DMS 273 (cell line): Measurements from ENCODE around the gene KDM4B.
A peak's percentile ranks its signal among the peaks of the same experiment; 100 is the strongest.
"Not testable (repeated sequence)": the region's sequence is repeated elsewhere in the genome, so short reads cannot be mapped to it uniquely, and the experiment has no call there.

Source experiments
- DNase-seq: peaks from one replicate; lab custom pipeline; 2025; ENCODE audit not compliant: unreplicated experiment; lab: John Stamatoyannopoulos, UW

The KDM4B gene

DNA sequence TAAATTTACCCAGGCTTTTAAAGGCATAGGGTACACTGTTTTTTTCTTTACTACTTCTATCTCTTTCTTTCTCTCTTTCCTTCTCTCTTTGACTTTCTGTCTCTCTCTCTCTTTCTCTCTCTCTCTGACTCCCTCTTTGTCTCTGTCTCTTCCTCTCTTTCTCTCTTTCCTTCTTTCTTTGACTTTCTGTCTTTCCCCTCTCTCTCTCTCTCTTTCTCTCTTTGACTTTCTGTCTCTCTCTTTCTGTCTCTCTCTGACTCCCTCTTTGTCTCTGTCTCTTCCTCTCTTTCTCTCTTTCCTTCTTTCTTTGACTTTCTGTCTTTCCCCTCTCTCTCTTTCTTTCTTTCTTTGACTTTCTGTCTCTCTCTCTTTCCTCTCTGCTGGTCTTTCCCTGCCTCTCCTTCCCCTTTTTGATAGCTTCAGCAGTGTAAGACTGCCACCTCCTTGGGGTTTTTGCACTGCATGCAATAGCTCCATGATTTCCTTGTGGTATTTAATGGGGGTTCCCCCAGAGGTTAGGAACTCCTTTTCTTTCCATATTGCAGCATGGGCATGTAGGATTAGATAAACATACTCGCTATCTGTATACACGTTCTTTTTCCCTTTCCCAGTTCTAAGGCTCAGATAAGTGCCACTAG, 191.4 kb downstream of the KDM4B start:
- not testable (repeated sequence) for DNase-seq

DNA sequence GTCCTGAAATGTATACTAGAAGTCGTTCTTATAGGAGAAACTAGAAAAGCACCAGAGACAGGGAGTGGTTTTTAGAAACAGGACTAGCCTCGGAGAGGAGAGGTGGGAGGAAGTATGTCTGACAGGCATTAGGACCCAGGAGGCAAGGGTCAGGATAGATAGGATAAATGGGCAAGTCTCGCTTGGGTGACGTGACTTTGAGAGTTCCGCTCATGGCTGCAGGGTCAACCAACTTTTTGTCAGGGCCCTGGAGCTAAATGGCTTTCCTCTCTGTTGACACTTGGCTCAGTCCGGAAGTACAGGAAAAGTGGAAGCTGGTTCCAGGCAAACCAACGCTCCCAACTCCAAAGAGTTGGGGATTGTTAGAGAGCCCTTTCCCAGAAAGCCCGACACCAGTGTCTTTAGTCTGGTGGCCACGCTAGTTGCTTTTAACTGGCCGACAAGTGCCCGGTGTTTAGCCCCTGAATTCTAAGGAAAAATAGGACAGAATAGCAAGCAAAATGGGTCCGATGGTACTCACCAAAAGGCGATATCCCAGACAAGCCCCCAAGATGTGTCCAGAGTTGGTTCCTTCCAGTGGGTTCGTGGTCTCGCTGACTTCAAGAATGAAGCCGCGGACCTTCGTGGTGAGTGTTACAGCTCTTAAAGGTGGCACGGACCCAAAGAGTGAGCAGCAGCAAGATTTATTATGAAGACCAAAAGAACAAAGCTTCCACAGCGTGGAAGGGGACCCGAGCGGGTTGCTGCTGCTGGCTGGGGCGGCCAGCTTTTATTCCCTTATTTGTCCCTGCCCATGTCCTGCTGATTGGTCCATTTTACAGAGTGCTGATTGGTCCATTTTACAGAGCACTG, 196.2 kb downstream of the KDM4B start:
- not testable (repeated sequence) for DNase-seq

DNA sequence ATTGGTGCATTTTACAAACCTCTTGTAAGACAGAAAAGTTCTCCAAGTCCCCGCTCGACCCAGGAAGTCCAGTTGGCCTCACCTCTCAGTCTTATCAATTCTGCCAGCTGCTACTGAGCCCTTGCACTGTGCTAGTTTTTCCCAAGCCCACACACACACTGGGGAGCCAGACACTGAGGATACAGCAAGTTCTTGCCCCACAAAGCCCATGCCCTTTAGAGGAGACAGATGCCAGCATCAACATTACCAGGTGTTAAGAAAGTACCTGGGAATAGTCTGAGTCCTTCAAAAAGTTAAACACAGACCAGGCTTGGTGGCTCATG, 196.7 kb downstream of the KDM4B start:
- DNase-seq, result no peak

DNA sequence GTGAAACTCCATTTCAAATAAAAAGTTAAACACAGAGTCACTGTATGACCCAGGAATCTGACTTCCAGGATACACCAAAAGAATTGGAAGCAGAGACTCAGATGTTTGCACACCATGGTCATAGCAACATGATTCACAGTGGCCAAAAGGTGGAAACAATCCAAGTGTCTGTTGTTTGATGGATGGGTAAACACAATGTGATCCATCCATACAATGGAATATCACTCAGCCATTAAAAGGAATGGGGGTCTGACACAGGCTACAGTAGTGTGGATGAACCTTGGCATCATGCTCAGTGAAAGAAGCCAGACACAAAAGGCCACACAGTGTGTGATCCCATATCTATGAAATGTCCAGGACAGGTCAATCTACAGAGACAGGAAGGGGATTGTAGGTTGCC, 197.3 kb downstream of the KDM4B start:
- no peak for DNase-seq

DNA sequence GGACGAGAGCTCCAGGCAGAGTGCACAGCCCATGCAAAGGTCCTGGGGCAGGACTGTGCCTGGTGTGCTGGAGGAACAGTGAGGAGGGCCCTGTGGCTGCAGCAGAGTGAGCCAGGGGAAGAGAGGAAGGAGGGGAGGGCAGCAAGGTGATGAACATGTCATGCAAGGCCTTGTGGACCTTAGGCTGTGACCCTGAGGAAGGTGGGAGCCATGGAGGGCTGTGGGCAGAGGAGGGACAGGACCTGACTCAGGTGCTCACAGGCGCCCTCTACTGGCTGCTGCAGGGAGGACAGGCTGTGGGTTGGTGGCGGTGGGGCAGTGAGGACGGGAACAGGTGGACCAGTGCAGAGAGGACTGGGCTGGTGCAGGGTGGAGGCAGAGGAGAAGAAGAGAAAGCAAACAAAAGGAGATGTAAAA, 201.4 kb downstream of the KDM4B start:
- DNase-seq, result peak; percentile 53

DNA sequence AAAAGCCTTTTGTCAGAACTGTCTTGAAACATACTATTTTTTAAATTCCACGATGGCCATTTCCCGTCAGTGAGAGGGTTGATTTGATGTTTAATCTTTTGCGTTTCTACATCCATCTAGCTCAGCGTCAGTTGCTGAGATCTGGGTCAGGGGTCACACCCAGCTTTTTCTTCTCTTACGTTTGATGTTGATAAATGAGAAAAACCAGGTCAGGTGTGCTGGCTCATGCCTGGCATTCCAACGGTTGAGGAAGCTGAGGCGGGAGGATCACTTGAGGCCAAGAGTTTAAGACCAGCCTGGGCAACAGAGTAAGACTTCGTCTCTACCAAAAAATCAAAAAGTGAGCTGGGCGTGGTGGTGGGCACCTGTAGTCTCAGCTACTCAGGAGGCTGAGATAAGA, 202.8 kb downstream of the KDM4B start:
- DNase-seq, result no peak

DNA sequence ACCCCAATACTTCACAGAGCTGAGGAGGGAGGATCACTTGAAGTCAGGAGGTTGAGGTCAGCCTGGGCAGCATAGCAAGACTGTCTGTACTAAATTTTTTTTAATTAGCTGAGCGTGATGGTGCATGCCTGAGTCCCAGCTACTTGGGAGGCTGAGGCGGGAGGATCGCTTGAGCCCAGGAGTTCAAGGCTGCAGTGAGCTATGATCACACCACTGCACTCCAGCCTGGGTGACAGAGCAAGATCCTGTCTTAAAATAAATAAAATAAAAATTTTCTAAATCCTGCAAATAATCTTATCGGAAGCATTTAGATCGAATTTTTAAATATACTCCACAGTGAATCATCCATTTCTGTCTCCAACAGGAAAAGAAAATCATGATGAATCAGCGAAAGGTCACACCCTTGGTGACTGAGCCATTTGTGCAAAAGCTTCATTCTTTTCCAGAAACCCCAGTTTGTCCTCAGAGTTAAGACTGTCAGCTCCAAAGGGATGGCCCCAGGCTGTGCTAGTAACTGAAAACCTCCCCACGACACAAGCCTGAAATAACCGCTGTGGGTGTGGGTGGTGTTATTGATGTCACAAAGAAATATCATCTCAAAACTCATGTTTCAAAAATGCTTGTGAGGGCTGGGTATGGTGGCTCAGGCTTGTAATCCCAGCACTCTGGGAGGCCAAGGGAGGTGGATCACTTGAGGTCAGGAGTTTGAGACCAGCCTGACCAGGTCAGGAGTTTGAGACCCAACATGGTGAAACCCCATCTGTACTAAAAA, 204.1 kb downstream of the KDM4B start:
- no peak for DNase-seq

DNA sequence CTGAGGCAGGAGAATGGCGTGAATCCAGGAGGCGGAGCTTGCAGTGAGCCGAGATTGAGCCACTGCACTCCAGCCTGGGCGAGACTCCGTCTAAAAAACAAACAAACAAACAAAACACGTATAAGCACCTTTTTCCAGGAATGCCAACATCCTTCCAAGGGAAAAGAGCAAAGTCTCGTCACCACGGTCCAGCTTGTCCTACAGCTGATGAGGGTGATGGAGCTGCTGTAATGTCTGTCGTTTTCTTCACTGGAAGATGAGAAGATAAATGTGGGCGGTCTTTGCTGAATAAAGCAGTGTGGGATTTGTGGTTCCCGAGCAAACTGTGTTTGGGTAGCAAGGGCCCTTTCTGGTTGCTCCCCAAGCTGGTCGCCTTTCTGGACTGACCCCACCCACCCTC, 205.1 kb downstream of the KDM4B start:
- DNase-seq, result no peak

DNA sequence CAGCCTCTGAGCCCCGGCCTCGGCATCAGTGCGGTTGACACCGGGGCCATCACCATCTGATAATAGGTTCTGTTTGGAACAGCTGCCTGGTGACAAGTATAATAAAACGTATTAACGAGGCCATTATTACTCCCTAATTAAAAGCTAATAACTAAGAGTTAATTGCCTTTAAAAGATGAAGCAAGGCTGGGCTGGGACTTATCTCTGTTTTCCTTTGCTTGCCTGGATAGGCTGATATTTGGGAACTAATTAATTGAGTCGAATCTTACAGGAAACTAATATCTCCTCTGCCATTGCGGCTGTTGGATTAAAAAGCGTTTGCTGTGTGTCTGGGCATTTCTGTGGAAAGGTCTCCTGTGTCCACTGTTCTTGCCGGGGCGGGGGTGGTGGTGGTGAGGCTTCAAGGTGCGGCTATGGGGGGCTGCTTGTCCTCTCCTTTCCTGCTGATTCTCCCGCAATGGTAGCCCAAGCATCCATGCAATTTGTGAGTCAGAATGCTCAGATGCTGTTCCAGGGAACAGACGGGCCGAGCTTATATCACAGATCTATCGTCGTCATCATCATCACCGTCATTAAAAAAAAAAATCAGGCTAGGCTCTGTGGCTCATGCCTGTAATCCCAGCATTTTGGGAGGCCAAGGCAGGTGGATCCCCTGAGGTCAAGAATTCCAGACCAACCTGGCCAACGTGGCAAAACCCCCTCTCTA, 209.0 kb downstream of the KDM4B start:
- no peak for DNase-seq

DNA sequence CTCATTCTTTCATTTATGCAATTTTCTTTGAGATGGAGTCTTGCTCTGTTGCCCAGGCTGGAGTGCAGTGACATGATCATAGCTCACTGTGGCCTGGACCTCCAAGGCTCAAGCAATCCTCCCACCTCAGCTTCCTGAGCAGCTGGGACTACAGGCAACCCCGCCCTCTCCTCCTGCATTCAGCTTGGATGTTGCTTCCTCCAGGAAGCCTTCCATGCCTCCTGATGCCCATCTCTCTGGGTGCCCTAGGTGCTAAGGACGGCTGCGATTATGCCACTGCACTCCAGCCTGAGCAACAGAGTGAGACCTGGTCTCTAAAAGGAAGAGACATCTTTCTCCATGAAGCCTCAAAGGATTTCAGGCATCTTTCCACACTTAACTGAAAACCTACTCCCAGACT, 209.9 kb downstream of the KDM4B start:
- no peak for DNase-seq

DNA sequence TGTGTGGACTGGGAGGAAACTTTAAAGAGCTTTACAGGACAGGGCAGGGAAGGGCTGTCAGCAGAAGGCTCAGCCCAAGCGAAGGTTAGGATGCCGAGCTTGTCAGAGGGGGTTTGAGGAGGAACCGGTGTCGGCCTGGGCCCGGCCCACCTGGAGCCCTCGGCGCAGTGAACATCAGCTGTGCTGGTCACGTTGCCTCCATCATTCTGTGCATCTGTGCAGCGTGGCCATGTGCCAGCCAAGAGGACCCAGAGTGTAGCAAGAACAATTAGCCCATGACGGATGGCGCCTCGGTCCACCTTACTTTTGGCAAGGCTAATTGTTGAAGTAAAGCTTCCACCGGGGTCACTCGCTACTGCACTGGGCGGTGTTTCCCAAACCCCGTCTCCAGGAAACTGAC, 210.3 kb downstream of the KDM4B start:
- peak; percentile 74 for DNase-seq

DNA sequence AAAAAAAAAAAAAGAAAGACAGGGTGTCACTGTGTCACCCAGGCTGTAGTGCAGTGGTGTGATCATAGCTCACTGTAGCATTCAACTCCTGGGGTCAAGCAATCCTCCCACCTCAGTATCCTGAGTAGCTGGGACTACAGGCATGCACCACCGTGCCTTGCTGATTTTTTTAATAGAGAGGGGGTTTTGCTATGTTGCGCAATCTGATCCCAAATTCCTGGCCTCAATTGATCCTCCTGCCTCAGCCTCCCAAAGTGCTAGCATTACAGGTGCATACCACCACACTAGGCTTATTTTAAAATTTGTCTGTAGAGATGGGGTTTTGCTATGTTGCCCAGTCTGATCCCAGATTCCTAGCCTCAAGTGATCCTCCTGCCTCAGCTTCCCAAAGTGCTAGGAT, 212.4 kb downstream of the KDM4B start:
- DNase-seq, result no peak

DNA sequence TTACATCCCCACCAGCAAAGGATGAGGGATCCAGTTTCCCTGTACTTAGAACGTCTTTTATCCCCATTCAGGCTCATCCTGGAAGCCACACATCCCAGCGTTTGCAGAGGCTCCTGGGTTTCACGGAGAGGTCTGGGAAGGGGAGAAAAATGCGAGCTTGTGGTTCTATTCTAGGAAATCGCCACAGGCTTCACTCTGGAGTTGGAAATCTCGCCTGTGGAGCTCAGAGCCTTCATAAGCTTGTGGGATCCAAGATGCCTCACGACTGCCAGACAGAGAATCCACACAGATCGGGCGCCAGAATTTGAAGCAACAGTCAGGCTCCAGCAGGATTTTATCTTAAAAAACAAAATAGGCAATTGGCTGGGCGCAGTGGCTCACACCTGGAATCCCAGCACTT, 213.8 kb downstream of the KDM4B start:
- no peak for DNase-seq

DNA sequence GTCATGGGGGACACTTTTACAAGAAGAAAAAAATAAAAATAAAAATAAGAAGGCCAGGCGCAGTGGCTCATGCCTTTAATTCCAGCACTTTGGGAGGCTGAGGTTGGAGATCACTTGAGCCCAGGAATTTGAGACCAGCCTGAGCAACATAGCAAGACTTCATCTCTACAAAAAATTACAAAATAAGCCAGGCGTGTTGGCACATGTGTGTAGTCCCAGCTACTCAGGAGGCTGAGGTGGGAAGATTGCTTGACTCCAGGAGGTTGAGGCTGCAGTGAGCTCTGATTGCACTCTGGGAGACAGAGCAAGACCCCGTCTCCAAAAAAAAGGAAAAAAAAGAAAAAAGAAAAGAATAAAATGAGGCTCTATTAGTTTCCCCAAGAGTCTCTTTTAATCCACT, 214.7 kb downstream of the KDM4B start:
- no peak for DNase-seq

DNA sequence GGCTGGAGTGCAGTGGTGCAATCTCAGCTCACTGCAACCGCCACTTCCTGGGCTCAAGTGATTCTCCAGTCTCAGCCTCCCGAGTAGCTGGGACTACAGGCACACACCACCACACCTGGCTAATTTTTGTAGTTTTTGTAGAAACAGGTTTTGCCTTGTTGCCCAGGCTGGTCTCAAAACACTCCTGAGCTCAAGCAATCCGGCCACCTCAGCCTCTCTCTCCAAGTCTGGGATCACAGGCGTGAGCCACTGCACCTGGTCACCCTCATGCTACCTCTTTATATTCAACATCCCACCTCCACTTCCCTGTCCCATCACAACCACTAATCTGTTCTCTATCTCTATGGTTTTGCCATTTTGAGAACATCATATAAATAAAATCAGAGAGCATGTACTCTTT, 216.0 kb downstream of the KDM4B start:
- no peak for DNase-seq

DNA sequence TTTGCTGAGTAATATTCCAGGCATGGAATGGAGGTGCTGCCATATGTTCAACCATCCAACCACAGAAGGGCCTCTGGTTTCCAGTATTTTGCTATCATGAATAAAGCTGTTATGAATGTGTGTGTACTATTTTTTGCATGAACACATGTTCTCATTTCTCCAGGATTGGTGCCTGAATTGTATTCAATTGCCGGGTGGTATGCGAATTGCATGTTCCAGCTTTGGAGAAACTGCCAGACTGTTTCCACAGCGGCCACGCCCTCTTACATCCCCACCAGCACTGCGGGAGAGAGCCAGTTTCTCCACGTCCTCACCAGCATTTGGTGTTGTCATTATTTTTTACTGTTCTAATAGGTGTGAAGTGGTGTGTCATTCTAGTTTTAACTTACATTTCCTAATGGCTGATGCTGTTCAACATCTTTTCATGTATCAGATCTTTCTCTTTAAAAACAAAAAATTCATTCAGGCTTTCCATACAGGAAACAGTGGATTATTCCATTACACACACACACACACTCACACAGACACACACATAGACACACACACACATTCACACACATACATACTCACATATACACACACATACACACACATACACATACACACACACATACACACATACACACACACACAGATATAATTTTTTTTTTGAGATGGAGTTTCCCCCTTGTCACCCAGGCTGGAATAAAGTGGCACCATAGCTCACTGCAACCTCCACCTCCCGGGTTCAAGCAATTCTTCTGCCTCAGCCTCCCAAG, 217.6 kb downstream of the KDM4B start:
- DNase-seq, result no peak

DNA sequence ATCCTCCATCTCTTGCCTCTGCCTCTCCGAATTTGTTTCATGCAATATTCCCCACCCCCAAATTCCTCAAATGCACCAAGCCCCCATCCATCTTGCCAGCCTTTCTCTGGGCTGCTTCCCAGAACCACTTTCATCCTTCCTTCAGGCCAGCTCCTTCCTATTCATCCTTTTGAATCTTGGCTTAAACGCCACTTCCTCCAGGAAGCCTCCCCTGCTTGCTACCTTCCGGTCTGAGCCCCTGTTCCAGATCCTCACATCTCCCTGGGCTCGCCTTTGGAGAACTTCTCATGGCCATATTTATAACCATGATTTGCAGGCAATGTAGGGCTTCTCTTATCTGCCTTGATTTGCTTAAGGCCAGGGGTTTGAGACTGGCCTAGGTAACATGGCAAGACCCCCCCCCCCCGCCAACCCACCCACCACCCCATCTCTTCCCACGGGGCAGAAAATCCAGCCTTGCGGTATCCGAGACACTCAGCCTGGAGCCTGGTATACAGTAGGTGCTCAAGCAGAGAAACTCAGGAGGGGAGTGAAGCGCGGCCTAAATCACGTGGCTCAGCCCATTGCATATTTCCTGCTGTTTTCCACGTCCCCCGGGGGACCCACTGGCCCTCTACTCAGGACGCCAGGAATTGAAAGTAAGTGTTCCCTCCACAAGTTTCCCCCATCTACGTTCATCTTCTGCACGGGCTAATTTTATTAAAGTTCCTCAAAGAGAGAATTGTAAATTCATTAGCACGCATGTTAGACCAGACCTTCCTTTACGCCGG, 219.8 kb downstream of the KDM4B start:
- DNase-seq, result no peak

DNA sequence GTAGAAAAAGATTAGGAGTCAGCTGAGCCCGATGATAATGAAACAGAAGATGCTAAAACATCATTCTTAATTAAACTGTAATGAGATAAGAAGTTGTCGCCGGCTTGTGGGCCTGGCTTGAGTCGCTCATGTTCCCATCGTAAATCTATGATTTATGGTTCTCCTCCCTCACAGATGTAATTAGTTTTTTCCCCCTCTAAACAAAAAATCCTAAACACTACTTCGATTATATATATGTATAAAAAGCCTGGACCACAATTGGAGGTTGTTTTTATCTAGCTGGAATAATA, 220.3 kb downstream of the KDM4B start:
- DNase-seq, result no peak

DNA sequence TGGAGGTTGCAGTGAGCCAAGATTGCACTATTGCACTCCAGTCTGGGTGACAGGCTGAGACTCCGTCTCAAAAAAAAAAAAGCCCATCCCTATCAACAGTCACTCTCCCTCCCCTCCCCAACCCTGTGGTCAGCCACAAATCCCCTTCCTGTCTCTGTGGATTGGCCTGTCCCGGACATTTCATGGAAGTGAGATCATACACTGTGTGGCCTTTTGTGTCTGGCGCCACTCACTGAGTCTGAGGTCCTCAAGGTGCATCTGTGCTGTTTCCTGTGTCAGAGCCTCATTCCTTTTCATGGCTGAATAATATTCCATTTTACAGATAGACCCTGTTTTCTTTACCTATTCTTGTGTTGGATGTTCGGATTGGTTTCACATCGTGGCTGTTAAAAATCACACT, 222.2 kb downstream of the KDM4B start:
- no peak for DNase-seq

DNA sequence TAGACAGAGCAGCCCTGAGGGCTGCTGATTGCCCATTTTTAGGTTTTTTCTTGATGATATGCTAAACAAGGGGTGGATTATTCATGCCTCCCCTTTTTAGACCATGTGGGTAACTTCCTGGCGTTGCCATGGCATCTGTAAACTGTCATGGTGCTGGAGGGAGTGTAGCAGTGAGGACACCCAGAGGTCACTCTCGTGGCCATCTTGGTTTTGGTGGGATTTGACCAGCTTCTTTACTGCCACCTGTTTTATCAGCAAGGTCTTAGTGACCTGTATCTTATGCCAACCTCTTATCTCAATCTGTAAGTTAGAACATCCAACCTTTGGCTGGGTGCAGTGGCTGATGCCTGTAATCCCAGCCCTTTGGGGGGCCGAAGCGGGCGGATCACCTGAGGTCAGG, 223.7 kb downstream of the KDM4B start:
- no peak for DNase-seq
